Stimulated activated CD8-positive, alpha-beta memory T cell treated with anti-CD3 and anti-CD28 coated beads, Interleukin-4, amount 100 ng/mL, for 1 hour (primary cell): ENCODE measurements around the gene PIM1.
A peak's percentile ranks its signal among the peaks of the same experiment; 100 is the strongest.
"Not testable (repeated sequence)": the region's sequence is repeated elsewhere in the genome, so short reads cannot be mapped to it uniquely, and the experiment has no call there.

Experiments
- DNase-seq, 2 donors: peaks; one replicate each; pipeline ENCODE4 v3.0.0-alpha.2; 2020; ENCODE audit warnings: low read depth in 2 of 2, low spot score in 1 of 2

Gene PIM1

DNA sequence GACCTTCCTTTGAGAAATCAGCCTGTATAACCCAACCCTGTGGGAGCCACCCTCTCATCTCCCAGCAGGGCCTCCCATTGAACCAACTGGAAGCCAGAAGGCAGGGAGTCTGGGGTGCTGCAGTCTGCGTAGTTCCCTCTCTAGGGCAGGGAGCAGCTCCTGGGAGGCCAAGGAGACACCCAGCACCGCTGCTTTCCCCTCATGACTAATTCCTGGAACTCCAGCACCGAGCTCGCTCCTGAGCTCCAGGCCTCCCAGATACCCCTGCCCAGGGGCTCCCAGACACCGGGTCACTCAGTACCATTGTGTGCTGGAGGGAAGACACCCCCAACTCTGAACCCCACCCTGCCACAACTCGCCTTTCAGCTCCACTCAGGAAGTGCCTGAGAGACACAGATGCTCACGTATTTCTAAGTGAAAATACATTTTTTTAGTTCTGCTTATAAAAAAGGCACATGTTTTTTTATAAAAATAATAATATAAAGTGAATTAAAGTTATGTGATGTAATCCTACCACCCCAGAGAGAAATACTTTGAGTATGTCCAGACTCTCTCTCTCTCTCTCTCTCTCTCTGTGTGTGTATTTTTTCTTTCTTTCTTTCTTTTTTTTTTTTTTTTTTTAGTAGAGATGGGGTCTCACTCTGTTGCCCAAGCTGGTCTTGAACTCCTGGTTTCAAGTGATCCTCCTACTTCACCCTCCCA is 17.5 kb downstream of the PIM1 start:
- no peak for DNase-seq

DNA sequence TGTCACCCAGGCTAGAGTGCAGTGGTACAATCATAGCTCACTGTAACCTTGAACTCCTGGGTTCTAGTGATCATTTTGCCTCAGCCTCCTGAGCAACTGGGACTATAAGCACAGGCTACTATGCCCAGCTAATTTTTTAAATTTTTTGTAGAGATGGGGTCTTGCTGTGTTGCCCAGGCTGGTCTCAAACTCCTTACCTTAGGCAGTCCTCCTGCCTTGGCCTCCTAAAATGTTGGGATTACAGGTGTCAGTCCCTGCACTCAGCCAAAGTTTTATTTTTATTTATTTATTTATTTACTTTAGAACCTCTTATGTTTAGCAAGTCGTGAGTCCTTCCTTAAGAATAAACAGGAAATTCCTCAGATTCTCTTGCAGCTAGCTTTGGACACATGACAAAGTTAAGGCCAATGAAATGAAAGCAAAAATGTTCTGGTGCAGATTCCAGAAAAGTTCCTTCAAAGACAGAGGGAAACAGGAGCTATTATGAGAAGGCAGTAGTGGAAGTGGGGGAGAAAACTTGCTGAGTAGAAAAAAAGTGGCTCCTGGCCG is 19.1 kb downstream of the PIM1 start:
- DNase-seq, result no peak

DNA sequence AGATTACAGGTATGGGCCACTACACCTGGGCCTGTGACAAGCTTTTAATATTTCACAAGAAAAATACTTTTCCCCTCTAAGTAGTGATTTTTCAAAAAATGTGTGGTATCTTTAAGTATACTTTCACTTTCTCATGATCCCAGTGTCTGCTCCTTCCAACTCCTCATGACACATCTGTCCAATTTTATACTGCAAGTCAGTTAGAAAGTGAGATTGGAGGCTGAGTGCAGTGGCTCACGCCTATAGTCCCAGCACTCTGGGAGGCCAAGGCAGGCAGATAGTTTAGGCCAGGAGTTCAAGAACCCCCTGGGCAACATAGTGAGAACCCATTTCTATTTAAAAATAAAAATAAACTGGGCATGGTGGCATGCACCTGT is 20.2 kb downstream of the PIM1 start:
- no peak for DNase-seq

DNA sequence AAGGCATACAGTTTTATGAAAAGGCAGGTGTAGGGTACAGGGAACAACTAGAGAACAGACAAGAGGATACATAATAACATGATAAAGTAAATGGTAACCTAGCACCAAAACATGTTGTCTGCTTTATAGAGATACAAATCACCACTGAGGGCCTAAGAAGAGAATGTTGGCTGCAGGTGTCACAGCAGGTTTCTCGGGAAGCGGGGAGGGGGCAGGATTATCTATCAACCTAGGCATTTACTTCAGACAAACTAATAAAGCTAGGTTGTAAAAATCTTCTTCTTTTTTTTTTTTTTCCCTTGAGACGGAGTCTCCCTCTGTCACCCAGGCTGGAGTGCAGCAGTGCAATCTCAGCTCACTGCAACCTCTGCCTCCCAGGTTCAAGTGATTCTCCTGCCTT is 22.7 kb downstream of the PIM1 start:
- DNase-seq, result no peak

DNA sequence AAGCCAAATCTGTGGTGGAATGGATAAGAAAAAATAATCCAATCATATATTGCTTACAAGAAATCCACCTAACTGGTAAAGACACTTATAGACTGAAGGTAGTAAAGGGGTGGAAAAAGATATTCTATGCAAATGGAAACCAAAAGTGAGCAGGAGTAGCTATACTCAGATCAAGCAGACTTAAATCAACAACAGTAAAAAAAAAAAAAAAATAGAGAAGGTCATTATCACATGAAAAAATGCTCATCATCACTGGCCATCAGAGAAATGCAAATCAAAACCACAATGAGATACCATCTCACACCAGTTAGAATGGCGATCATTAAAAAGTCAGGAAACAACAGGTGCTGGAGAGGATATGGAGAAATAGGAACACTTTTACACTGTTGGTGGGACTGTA is 24.9 kb downstream of the PIM1 start:
- DNase-seq, result not testable (repeated sequence)

DNA sequence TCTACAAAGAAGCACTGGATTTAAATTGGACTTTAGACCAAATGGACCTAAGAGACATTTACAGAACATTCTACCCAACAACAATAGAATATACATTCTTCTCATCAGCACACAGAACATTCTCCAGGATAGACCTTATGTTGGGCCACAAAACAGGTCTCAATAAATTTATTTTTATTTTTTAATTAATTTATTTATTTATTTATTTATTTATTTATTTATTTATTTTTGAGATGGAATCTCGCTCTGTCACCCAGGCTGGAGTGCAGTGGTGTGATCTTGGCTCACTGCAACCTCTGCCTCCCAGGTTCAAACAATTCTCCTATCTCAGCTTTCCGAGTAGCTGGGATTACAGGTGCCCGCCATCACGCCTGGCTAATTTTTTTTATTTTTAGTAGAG is 26.5 kb downstream of the PIM1 start:
- DNase-seq, result not testable (repeated sequence)

DNA sequence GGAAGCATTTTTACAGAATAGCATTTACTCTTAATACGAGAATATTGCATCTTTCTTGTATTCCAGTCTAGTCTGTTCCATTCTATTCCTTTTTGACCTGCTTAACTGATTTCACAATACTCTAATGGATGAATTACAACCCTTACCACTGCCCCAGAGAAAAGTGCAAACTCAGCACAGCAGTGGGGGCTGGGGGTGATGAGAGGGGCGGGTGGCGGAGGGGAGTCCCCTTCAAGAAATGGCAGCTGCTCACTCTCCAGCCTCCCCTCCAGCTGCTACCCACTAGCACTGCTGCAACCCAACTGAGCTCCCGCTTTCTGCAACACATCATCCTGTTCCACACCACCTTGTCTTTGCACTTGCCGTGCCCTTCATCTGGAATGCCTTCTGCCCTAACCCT is 30.1 kb downstream of the PIM1 start:
- DNase-seq, result no peak

DNA sequence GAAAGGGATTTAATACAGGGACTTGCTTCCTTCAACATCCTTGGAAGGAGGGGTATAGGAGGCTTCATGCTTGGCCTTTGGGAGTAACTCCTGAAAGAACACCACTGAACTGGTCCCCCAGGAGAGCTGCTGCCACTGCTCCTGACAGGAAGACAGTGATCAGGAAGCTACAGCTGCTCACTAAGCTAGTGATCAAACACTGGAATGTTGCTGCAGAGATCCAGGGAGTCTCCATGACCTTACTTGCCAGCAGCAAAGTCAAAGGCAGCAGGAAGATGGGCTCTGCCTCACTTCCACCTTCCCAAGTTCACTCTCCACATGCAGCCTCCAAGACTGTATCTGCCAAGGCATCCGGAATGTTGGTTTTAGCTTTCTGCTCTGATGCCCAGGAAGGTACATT is 31.8 kb downstream of the PIM1 start:
- DNase-seq, result no peak

DNA sequence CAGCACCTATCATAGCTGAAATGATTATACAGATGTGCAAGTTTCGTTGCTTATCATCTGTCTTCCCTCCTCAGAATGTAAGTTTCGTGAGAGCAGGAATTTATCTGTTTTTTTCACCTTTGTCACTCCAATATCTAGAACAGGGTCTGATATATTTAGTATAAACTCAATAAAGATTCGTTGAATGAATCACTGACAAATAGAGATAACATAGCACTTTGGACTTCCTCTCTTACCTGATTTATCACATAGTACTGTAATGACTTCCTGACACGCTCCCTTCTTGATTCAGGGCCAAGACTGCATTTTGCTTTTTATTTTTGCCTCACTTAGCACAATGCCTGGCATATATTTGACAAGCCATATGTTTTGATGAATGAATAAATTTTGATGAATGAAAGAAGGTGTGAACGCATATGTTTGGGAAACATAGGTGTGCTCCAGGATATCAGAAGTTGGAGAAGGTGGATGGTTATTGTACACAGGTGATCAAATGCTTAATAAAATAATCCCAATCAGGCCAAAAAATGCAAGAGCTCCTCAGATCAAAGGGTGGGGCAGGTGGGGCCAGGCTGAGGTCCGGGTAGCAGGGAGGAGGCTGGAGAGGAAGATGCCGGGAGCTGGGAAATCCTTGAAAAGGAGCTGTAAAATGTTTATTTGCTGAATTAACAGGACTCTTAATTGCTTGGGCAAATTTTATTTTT is 33.0 kb downstream of the PIM1 start:
- DNase-seq, result no peak

DNA sequence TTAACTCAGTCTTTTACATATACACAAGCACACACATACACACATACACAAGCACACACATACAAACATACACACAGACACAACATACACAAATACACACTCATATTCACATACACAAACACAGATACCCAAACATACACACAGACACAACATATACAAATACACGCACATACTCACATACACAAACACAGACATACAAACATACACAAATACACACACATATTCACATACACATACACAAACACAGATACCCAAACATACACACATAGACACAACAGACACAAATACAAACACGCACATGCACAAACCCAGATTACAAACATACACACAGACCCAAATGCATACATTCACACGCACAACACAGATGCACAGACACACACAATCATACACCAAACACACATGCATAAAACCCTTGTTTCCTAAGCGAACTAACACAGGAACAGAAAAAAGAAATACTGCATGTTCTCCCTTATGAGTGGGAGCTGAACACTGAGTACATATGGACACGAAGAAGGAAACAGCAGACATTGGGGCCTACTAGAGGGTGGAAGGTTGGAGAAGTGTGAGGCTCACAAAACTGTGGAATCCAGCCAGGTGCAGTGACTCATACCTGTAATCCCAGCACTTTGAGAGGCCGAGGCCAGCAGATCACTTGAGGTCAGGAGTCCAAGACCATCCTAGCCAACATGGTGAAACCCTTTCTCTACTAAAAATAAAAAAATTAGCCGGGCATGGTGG is 34.2 kb downstream of the PIM1 start:
- DNase-seq, result no peak

DNA sequence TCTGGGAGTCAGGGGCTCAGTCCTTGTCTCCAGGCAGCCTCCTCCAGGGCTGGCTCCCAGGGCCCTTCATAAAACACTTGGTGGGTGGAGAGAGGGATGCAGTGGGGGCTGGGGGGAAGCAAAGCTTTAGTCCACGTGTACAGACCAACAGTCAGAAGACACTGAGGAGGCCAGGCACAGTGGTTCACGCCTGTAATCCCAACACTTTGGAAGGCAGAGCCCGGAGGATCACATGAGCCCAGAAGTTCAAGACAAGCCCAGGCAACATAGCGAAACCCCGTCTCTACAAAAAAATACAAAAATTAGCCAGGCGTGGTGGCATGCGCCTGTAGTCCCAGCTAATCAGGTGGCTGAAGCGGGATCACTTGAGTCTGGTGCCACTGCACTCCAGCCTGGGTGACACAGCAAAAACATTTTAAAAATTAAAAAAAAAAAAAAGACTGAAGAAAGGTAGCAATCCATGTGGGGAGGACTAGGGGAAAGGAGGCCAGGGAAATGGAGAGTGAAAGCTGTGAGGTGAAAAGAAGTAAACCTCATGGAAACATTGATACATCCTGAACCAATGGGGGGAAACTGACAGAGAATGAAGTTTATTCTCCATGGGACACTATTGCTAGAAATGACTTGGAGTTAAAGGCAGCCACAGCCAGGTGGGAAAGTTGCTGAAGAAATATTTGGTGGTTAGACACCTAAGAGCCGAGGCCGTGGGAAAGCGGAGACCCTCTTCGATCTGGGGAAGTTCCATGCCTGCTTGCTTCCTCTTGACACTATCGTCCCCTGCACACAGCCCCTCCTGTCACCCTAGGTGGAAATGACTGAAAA is 35.4 kb downstream of the PIM1 start:
- DNase-seq, result no peak

DNA sequence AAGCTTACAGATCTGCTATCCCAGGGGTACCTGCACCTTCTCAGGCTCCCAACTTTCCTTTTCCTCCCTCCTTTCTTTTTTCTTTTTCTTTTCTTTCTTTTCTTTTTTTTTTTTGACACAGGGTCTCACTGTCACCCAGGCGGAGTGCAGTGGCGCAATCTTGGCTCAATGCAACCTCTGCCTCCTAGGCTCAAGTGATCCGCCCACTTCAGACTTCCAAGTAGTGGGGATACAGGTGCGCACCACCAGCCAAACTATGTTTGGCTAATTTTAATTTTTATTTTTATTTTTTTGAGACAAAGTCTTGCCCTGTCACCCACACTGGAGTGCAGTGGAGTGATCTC is 36.0 kb downstream of the PIM1 start:
- DNase-seq, result no peak

DNA sequence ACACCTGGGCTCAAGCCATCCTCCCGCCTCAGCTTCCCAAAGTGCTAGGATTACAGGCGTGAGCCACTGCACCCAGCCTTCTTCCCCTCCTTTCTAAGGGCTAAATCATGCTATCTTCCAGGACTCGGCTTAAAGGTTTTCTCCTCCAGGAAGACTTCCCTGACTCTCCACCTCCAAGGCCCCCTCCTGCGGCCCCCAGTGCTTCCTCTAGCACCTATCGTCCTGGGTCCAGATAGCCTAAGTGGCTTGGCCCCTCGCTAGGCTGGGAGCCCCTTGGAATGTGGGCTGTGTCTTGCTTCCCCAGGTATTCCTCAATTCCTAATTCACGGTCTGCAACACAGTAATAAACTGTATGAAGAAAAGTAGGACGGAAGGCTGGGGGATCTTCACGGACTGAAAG is 36.7 kb downstream of the PIM1 start:
- DNase-seq, result no peak

DNA sequence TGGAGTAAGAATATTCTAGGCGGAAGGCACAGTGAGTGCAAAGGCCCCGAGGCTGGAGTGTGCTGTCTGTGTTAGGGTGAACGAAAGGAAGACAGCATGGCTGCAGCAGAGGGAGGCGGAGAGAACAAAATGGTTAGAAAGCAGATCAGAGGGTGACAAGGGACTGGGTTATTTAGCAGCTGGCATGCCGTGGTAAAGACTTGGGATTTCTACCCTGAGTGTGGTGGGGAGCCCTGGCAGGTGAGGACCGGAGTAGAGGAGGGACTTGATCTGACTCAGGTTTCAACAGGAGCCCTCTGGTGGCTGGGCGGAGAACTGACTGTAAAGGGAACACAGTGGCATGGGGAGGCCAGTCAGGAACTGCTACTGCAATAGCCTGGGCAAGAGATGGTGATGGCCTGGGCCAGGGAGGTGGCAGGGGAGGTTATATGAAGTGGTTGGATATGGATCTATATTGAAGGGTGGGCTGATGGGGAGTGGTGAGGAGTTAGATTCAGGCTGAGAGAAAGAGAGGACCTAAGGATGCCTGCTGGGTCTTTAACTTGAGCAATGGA is 38.0 kb downstream of the PIM1 start:
- peak; percentile 78 to 81 for DNase-seq

DNA sequence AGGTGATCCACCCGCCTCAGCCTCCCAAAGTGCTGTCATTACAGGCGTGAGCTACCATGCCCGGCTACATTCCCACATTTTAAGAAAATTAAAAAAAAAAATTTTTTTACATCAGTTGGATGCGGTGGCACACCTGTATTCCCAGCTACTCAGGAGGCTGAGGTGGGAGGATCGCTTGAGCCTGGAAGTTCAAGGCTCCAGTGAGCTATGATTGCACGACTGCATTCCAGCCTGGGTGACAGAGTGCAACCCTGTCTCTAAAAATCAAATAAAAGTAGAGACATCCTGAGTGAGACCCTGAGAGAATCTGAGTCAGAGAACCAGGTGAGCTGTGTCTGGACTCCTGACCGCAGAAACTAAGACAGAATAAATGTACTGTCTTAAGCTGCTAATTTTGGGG is 38.8 kb downstream of the PIM1 start:
- no peak for DNase-seq

DNA sequence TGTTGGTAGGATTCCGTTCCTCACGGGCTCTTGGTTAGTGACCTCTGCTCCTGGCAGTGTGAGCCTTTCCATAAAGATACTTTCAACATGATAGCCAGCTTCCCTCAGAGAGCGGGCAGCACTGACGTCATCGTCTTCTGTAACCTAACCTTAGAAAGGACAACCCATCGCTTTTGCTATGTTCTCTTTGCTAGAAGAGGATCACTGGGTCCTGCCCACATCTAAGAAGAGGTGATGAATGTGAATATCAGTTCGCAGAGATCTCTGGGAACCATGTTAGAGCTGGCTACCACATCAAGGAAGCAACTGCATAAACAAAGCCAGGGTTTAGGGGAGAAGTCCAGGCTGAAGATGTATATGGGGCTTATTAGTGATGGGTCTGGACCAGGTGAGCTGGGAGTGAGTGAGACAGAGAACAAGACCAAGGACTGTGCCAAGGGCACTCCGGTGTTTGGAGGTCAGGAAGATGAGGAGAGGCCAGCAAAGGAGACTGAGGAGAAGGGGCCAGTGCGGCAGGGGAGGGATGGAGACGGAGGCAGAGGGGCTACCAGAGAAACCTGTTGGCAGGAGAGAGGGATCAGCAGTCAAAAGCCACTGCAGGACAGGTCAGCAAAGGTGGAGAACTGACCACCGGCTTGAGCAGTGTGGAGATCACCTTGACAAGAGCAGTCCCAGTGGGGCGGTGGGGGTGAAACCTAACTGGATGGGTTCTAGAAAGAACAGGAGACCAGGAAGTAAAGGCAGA is 39.7 kb downstream of the PIM1 start:
- no peak for DNase-seq

DNA sequence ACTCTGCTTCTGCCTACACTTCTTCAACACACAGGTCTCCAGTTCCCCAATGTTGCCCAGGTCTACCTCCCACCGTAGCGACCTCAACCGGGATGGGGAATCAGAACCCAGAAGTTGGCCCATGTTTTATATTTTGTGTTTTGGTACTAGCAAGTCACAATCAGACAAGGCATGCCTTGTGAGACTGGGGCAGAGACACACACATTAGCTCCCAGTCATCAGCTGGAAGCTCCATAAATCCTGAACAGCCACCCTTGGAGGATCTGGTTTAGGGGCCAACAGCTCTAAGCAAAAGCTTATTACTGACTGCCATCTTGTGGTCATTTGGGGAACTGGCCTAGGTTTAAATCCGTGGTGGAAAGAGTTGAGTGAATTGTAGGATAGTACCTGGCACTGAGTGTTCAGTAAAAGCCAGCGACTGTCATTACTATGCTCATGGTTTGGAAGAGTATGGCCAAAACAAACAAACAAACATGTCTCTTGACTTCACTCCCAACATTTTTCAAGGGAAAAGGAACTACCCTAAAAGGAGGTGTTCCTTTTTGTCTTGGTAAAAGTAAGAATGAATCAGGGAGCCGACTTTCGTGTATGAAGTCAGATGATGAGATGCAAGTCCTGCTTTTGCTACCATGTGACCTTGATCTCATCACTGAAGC is 40.5 kb downstream of the PIM1 start:
- DNase-seq, result peak; percentile 57 to 63

DNA sequence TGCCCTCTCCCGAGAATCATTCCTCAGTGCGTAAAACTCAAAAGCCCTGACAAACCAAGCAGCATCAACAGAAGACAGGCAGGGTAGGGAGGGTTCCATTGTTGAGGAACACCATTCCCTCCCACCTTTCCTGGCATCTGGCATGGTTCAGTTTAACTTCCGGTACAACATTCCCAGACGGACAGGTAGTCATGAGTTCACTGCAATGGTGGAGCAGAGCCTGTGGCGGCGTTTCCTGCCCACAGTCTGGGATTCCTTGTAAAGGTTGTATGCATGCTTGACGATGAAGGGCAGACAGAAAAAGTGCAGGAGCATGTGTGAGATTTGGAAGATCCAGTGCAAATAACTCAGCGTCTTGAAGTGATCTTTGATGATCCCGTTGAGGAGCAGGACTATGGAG is 42.3 kb downstream of the PIM1 start:
- no peak for DNase-seq

DNA sequence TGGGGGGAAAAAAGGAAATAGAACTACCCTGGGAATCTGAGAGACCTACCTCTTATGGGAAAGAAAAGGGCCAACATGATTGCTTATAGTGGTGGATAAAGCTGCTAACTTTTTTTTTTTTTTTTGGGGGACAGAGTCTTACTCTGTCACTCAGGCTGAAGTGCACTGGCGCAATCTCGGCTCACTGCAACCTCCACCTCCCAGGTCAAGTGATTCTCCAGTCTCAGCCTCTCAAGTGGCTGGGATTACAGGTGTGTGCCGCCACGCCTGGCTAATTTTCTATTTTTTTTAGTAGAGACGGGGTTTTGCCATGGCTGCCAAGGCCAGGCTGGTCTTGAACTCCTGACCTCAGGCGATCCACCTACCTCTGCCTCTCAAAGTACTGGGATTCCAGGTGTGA is 48.1 kb downstream of the PIM1 start:
- DNase-seq, result no peak

DNA sequence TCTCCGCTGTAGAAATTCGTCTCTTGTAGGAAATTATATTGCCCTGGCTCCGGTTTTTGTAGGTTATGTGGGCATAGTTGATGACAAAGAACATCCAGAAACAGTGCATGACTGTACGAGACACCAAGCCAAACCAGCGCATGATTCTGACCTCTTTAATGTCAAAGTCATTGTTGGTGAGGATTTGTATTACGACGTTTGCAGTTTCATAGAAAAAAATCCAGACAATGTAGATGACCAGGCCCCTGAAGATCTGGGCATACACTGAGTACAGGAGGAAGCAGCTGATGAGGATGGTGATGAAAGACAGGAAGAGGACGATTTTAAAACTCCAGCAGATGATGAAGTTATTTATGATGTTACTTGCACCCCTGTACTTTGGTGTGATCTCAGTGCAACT is 48.6 kb downstream of the PIM1 start:
- no peak for DNase-seq
